Measurements from ENCODE around the gene DDOST.

GRCh38 chr1:20658166-20658915 is 2.8 kb downstream of the DDOST start:
- TF ChIP-seq EZH2 (IDR thresholded peaks at IDR 0.05; ENCODE audit: borderline replicate concordance, low read depth, low read length, severe bottlenecking): no peak
- no peak for TF ChIP-seq CTCF (IDR thresholded peaks at IDR 0.05; ENCODE audit: borderline replicate concordance, extremely low read depth, low read length, poor library complexity, severe bottlenecking)
